SK-MEL-5 (cell line): ENCODE data around the gene ALPP. TPM values are rescaled to one million over a fixed set of nuclear protein-coding genes. Genes with fewer than 3 reads are reported as not detected.
"Not testable (repeated sequence)": the region's sequence is repeated elsewhere in the genome, so short reads cannot be mapped to it uniquely, and the experiment has no call there.

ENCODE experiments used
- DNase-seq: peaks from one replicate; pipeline ENCODE4 v3.0.0-alpha.2; 2016; ENCODE audit warnings: low read depth, low spot score
- in situ Hi-C: cut with HindIII; loops from 2 replicates; pipeline ENCODE4 v1.10.0; 2016; ENCODE audit warnings: low sequenced_read_pairs, high pct_unique_total_duplicates, low pct_unique_long_range_greater_than_20kb
- total RNA-seq: library from RNA; depleted of rRNA; stranded (reverse); fragments of >200 nt; shearing (Covaris generic); gene quantifications from 2 replicates; pipeline ENCODE4 v1.2.3, GENCODE V29; 2014

ALPP gene
- total RNA-seq, 1 experiment from 2014 or later = not detected

DNA sequence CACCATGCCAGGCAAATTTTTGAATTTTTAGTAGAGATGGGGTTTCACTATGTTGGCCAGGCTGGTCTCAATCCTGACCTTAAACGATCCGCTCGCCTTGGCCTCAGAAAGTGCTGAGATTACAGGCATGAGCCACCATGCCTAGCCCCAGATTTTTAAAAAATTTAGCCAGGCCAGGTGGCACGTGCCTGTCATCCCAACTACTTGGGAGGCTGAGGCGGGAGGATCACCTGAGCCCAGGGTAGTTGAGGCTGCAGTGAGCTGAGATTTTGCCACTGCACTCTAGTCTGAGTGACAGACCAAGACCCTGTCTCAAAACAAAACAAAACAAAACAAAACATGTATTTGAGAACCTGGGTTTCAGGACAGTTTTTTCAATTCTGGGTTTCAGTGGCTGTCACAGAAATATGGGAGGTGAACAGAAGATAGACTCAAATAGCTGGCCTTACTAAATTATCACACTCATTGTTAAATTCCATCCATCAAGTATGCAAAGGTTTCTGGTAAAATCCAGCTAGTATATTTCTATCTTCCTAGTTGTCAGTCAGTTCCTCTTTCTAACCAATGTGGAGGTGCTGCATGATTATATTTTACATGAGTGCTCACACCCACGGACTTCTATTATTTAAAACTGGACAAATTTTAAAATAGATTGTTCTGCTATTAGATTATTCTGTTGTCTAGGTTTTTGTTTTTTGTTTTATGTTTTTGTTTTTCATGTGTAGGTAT is 33.5 kb downstream of the ALPP start:
- no peak for DNase-seq
- in situ Hi-C loops = no loop called here

DNA sequence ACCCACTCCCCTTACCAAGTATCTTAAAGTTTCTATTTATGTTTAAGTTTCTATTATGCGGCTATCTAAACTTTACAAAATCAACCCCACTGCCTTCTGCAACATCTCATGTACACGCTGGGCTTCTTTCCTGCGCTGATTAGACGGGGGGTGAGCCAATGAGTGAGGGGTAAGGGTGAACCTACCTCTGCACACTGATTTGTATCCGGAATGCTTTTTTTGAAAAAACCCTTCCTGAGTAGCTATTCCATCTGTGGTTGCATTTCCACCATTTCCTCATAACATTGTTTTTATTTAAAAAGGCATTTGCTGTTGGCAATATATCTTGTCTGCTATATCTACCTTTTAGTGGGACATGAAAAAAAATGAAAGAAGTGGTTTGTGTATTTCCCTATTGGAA is 34.4 kb downstream of the ALPP start:
- DNase-seq = no peak
- in situ Hi-C loops = no loop called here

DNA sequence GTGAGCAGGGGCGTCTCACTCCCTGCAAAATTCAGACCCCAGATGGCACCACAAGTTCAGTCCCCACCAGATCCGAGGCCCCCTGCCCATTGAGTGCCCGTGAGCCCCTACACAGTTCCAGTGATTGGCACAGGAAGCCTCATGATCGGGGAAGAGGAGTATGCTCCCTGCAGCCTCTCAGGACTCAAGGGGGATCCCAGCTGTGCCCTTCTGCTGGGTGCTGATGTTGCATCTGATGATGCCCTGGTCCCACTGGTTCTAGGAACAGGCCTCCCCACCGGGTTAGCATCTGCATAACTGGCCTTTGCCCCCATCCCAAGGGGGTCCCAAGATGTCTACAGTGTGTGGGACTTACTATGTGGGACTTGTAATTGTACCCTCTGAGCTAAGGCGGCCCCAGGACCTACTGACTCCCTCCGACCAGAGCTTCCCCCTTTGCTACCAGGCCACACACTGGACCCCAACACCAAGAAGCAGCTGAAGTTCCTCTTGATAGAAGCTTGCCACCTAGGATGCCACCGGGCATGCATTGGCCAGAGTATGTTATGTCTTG is 36.7 kb downstream of the ALPP start:
- in situ Hi-C loops = no loop called here
- DNase-seq = no peak

DNA sequence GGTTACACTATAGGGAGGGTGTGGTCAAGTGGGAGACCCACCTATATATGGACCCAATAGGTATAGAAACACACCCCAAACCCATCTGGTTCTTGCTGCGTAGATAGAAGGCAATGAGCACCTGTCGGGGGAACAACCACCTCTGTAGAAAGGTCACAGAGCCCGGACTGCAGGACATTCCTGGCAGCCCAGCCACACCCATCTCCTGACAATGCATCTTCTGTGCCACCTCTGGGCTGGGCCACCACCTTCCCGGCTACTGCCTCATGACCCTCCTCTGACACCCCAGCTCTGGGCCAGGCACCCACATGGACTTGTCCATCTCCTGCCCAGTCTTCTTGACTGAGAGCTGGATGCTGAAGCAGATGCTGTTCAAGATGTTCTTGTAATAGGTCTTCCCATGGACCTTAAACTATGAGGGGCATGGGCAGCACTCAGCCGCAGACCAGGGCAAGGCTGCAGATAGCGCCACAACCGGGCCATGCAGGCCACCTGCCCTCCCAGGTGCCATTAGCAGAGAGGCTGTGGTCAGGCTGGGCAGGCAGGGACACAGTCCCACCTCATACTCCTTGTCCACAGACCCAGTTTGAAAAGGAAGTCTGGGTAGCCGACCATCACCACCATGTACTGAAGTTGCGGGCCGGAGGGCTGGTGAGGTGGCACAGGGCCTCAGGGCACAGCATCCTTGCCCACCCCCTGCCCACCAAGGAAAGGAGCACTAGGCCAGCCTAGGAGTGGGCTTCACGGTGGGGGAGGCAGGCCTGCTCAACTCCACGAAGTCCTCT is 37.4 kb downstream of the ALPP start:
- in situ Hi-C loops = no loop called here
- no peak for DNase-seq

DNA sequence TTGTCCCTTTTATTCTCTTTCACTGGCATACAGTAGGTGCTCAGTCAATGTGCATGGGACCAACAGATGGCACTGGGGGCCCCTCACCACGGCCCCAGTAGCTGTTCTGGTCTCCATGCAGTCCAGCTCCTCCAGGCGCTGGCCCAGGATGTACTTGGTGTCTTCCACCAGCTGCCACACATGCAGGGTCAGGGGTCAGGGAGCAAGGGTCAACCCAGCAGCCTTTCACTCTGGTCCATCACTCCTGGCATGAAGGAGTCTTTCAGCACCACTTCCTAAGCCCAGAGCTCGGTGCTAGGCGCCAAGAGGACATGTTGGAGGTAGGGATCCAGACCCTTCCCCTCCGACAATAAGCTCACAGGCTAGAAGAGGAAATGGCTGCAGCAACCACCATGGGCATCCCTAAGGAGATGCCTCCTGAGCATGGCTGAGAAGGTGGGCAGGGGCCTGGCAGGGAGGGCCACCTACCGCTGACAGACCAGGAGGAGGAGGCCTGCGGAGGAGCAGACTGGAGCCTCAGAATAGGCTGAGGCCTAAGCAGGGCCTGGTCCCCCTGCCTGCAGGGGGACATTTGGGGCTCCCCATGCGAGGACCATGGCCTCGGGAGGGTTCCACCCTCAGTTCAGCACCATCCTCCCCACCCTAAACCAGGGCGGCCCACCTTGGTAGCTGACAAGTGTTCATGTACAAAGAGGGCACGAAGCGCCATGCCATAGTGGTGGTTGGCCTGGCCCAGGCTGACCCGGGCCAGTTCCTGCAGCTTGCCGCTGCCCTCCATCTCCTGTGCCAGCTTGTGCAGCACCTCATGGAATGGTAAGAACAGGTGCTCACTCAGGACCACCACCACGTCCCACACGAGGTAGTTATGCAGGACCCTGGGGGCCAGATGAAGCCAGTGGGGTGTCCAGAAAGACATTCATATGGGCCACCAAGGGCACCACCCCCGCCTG is 38.2 kb downstream of the ALPP start:
- in situ Hi-C loops = no loop called here
- DNase-seq = no peak

DNA sequence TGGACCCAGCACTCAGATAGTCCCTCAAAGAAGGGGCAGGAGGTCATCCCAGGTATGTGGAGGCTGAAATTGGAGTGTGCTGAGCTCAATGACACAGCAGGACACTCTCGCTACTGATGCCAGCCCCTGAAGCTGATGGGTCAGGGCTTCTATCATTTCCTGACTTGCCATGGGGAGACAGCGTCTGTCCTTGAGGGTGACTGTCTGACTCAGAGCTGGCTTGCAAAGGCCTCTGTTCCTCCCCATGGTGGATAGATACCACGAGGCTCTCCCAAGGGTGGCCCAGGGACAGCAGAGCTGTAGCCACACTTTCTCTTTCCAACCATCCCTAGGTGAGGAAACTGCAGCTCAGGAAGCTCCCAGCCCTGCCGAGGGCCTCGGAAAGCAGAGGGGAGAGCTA is 38.9 kb downstream of the ALPP start:
- in situ Hi-C loops = no loop called here
- DNase-seq = no peak

DNA sequence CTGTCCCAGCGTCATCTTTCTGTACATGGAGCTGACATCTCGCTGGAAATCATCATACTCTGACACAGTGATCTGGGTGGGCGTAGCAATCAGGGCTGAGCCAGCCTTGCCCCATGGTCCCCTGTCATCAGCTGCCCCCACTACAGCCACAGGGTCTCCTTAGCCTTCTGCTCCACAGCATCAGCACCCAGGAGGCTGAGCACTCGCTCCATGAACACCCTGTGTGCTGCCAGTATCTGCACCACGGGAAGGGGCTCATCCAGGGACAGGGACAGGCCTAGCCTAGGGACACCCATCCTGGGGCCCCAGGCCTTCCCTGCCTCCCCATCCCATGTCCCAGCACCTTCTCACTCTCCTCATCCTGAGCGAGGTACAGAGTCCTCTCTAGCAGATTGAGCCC is 39.5 kb downstream of the ALPP start:
- no peak for DNase-seq
- in situ Hi-C loops = no loop called here

DNA sequence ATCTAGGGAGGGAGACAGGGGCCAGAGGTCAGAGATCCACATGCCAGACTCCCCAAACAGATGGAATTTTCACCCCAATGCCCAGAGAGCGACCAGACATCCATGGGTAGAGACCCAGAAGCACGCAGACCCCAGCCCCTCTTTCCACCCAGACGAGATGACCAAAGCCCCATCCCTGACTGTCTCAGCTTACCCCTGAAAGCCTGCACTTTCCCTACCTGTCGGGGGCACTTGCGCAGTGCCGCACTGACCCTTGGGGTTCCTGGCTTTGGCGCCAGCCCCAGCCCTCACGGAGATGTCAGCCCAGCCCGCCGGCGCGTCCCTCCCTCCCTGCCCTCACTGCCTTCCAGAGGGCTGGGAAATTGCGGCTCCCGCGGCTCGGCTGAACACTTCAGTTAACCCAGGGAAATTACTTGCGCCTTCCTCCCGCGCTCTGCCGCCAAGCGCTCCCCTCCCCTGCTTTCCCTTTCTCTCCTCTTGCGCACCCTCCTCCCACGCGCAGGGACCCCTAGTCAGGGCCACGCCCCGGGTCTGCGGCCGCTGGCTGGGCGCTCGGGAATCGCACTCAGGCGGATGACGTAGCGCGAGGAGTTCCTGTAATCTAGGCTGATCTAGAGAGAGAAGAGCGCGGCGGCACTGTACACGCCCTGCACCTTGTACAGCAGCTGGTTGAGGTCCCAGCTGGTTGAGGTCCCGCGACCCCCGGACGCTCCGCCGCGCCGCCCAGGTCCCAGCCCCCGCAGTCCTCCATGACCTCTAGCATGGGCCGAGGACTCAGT is 40.1 kb downstream of the ALPP start:
- DNase-seq = no peak
- in situ Hi-C loops = no loop called here

DNA sequence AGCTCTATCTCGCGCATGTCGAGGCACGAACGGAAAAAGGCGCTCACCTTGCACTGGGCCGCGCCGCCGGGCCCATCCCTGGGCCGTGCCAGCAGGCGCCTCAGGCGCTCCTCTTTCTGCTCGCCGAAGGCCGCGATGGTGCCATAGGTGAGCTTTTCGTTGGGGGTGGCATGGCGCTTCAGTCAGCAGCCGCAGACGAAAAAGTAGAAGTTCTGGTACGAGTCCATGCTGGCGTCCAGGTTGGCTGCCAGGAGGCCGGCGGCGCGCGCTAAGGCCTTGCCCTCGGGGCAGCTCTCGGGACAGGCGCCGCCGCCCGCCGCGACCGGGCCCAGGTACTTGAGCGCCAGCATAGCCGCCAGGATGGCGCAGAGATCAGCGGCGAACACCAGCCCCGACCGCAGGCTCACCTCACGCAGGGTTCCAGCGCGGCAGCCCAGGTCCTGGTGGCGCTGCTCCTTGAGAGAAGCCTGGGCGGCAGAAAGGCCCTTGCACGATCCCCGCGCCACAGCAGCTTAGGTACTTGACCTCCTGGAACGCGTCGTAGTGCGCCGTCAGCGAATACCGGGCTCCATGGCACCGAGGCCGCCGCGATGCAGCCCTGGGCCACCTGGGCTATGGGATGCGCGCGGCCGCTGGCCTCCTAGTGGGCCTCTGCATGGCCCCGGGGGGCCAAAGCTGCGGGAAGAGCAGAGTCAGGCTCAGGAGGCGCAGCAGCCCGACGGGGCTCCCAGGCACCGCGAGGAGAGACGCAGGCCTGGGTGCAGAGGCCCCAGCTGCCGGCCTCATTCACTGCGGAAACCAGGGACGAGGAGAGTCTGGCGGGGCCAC is 40.9 kb downstream of the ALPP start:
- in situ Hi-C loops = no loop called here
- DNase-seq = no peak

DNA sequence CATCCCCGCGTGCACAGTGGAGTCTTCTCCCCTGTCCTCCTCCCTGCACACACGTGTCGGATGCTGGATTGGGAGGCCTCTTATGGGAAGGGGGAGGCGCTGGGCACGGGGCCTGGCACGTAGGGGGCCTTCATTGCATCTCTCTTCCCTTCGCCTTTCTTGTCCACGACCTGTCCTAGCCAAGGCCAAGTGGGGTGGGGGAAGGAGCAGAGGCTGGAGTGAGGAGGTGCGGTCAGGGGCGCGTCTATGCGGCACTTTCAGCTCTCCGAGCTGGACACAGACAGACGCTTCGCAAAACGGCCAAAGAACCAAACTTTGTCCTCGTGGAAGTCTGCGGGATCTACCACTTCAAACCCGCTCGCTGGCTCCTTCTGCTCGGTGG is 41.5 kb downstream of the ALPP start:
- in situ Hi-C loops = no loop called here
- no peak for DNase-seq

DNA sequence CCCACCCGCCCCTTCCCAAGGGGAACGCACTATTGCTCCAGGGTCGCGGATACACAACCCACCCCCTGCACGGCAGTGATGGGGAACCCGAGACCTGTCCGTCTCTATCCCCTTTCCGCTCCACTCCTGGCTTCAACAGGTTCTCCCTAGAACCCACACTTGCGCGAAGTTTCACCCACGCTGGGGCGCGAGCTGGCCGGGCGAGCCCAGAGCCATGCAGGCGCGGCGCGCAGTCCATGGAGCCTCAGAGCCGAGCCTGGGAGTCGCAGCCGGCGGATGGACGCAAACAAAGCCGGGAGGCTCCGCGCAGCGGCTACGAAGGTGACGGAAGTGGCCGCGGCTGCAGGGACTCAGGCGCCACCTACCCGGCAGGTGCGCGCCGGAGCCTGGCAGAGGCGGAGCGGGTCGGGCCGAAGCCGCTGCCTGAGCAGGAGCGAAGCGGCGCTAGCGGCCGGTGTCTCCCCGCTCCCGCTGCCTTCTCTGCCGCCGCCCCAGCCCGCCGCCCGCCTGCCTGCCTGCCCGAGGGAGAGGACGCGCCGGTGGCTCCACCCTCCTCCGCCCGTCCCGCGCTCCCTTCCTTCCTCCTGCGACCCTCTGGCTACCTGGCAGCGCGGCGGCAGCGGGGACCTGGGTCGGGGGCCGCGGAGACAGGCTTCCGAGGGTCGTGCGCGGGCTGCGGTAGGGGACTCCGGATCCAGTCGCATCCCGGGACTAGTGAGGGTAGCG is 42.1 kb downstream of the ALPP start:
- DNase-seq = no peak
- in situ Hi-C loops = no loop called here

DNA sequence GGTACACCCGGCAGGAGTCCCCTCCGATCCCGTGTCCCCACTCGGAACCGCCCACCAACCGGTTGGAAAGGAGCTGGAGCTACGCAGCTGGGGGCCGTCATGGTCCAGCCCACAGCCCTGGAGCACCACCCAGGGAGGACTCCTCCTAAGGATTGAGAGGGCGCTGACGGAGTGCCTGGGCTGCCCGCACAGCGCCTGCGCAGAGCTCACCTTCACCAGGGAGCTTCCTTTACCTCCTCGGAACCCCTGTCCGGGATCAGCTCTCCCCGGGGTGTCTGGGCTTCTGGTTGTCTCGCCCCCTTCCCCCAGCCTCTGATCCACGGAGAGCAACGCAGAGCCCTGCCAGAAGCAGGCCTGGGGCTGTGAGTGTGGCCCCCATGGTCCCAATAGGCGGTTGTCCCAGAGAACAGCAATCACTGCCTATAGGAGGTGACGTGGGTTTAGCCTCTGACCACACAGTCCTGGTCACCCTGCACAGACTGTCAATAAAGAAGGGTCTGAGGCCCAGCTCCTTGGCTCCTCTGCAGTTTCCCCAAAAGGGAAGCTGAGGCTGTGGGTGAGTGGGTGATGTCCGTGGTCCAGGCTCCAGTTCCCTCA is 42.7 kb downstream of the ALPP start:
- DNase-seq = no peak
- in situ Hi-C loops = no loop called here

DNA sequence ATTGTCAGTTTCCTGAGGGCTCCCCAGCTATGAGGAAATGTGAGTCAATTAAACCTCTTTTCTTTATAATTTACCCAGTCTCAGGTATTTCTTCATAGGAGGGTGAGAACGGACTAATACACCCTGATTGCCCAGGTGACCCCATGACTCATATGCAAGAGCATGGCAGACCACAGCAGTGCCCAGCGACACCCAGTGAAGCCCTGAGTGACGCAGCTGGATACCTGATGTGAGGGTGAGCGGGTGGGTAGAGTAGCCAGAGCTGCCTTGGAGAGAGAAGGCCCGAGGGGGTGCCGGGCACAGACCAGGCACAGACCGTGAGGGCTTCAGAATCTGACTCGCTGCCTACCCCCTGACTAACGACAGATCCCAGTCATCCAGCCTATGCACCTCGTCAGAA is 43.5 kb downstream of the ALPP start:
- in situ Hi-C loops = no loop called here
- no peak for DNase-seq

DNA sequence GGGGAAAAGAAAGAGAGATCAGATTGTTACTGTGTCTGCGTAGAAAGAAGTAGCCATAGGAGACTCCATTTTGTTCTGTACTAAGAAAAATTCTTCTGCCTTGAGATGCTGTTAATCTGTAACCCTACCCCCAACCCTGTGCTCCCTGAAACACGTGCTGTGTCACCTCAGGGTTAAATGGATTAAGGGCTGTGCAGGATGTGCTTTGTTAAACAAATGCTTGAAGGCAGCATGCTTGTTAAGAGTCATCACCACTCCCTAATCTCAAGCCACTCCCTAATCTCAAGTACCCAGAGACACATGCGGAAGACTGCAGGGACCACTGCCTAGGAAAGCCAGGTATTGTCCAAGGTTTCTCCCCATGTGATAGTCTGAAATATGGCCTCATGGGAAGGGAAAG is 44.4 kb downstream of the ALPP start:
- in situ Hi-C loops, DNase-seq: not testable (repeated sequence)

DNA sequence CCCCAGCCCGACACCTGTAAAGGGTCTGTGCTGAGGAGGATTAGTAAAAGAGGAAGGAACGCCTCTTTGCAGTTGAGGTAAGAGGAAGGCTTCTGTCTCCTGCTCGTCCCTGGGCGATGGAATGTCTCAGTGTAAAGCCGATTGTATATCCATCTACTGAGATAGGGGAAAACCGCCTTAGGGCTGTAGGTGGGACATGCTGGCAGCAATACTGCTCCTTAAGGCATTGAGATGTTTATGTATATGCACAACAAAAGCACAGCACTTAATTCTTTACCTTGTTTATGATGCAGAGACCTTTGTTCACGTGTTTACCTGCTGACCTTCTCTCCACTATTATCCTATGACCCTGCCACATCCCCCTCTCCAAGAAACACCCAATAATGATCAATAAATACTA is 44.9 kb downstream of the ALPP start:
- in situ Hi-C loops = not testable (repeated sequence)

More for the DNA sequence above, 44.9 kb downstream of the ALPP start:
- not testable (repeated sequence) for DNase-seq
